GM19452 (cell line): ENCODE measurements around the gene GPR157.

ENCODE experiments used
- ATAC-seq: cut with Tn5 transposase; IDR thresholded peaks from one replicate; pipeline ENCODE4 v1.9.1; 2021; ENCODE audit not compliant: unreplicated experiment

The GPR157 gene

DNA sequence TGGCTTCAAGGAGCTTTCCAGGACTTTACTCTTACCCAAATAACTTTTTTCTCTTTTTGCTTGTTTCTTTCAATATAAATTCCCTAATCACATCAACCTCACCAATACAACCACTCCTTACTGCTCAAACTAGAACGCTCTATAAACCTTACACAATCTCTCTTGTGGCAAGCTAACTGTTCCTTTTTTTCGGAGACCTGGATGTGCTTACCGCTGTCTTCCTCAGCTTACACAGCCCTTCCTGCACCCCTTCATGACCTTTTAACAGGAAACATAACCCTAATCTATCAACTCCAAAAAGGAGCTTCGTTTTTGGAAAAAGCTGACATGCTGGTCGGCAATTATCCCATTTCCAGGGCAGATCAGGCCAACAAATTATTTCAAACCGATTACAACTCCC lies 35.3 kb downstream of the GPR157 start:
- no peak for ATAC-seq

DNA sequence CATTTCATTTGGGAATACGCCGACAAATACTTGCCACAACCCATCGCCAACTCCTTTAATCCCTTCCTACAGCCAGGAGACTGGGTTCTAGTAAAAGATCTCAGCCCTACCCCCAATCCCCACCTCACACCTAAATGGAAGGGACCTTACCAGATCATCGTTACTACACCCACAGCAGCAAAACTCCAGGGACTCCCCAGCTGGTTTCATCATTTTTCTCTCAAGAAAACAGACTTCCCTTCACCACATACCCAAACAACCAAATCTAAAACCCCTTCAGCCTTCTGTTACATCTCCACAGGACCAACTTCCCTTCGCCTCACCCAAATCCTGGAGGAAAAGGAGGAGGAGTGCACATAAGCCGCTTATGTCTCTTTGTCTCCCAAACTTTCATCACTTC lies 35.8 kb downstream of the GPR157 start:
- ATAC-seq = no peak

DNA sequence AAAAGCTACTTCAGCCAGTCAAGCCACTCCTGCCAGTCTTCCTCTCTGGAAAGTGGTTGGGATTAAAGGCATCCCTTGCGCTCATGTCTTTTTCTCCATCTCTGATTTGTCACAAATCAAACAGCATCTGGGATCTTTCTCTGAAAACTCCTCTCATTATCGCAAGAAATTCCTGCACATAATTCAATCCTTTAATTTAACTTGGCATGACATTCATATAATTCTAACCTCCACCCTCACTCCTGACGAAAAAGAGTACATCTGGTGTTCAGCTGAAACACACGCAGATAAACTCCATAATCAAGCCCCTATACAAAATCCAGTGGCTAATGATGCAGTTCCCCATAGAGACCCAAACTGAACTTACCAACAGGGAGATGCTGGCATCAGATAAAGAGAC lies 40.1 kb downstream of the GPR157 start:
- no peak for ATAC-seq

DNA sequence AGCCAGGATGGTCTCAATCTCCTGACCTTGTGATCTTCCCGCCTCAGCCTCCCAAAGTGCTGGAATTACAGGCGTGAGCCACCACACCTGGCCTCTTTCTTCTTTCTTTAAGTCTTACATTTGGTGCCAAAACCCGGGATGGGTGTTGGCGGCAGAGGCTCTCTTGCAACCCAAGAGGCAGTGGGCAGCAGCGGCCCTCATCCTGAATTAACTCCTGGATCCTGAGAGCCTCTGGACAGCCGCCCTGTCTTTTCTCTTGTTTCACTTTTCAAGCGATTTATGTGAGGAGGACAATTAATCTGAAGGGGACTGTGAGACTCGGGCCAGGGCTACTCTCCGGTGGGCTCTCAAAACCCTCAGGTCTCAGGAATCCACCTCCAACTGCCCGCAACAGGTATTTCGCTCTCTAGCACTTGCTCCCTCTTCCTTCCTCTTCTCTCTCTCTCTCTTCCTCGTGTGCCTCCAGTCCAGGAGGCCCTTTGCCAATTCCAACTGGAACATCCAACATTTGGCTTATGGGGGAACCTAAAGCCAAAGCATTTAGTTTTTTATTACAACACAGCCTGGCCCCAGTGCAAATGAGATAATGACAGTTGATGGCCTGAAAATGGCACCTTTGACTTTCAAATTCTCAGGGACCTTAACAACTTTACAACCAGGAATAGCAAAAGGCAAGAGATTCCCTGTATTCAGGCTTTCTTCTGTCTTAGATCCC lies 41.3 kb downstream of the GPR157 start:
- ATAC-seq = no peak

DNA sequence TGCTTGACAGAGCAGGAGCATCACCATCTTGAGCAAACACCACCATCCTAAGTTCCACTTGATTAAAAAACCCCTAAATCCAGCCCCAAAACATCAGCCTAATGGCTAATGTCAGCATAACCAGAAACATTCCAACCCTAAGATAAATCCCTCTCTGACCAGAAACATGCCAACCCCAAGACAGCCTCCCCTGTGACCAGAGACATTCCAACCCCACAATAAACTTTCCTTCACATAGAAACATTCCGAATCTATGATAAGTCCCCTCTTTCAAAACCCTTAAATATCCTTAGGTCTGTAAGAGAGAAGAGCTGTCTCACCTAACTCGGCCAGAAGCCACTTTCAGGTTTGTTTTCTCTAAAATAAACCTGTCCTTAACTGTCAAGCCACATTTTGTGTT lies 42.1 kb downstream of the GPR157 start:
- no peak for ATAC-seq

DNA sequence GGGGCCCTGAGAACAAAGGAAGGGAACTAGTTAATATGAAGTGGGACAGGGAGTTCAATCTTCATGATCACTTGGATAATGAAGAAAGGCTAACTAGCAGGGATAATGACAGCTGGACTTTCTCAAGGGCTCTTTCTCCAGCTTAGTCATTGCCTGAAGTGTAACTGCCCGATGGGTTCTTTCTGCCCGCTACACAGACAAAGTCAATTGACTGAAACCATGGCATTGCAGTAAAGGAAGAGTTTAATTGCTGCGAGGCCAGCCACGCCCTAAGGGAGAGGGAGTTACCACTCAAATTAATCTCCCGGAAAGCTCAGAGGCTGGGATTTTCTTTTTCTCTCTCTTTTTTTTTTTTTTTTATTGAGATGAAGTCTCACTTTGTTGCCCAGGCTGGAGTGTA lies 42.9 kb downstream of the GPR157 start:
- no peak for ATAC-seq

DNA sequence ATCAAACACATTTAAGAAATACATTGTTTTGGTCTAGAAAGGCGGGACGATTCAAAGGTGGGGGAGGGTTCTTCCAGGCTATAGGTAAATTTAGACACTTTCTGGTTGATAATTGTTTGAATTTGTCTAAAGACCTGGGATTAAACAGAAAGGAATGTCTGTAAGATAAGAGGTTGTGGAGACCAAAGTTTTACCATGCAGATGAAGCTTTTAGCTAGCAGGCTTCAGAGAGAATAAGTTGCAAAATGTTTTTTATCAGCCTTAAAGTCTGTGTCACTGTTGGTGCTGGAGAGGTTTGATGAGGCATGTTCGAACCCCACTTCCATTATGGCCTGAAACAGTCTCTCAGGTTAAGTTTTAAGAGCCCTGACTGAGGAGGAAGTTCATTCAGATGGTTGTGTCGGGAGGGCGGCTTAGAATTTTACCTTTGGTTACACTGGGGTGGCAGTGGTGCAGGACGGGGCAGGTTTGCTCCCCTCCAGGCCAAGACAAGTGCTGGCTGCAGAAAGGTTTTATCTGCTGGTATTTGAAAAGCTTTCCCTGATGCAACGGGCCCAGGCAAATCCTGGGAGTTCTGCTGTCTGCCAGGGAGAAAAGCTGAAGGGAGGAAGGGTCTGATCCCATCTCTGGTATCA lies 43.5 kb downstream of the GPR157 start:
- no peak for ATAC-seq

DNA sequence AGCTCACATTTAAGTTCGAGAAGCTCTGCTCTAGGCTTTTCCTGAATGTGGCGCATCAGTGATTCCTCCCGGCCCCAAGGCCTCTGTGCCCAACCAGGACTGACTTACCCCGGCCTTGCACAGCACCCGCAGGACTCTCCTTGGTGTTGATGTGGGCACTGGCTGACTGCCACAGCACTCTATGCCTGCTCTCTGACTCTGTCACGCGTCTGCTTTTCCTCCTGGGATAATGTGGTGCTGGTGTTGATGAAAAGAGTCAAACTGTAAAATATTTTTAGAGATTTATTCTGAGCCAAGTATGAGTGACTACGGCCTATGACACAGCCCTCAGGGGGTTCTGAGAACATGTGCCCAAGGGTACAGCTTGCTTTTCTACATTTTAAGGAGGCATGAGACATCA lies 44.0 kb downstream of the GPR157 start:
- no peak for ATAC-seq

DNA sequence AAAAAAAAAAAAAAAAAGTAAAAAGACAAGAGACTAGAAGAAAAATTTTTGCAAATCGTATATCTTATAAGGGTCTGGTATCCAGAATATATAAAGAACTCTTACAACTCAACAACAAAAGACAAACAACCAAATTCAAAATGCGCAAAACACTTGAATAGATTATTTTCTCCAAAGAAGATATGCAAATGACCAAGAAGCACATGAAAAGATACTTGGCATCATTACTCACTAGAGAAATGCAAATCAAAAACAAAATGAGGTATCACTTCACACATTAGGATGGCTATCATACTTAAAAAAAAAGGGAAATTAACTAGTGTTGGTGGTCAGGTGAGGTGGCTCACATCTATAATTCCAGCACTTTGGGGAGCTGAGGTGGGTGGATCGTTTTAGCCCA lies 47.4 kb downstream of the GPR157 start:
- no peak for ATAC-seq

DNA sequence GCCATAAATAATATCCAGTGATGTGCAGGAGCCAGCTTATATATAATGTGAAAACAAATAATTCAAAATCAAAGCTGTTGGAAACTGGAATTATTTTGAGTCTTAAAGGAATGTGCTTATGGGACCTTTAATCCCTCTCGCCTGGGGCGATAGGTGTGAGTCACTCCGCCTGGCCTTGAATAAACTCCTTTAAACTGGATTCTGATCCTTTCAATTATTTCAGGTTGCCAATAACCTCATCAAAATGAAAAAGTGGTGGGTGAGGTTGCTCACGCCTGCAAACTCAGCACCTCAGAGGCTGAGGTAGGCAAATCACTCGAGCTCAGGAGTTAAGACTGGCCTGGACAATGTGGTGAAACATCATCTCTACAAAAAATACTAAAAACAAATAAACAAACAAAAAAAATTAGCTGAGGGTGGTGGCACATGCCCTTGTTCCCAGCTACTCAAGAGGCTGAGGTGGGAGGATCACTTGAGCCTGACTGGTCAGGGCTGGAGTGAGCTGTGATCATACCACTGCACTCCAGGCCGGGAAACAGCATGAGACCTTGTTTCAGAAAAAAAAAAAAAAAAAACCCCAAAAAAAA lies 48.1 kb downstream of the GPR157 start:
- ATAC-seq = no peak

DNA sequence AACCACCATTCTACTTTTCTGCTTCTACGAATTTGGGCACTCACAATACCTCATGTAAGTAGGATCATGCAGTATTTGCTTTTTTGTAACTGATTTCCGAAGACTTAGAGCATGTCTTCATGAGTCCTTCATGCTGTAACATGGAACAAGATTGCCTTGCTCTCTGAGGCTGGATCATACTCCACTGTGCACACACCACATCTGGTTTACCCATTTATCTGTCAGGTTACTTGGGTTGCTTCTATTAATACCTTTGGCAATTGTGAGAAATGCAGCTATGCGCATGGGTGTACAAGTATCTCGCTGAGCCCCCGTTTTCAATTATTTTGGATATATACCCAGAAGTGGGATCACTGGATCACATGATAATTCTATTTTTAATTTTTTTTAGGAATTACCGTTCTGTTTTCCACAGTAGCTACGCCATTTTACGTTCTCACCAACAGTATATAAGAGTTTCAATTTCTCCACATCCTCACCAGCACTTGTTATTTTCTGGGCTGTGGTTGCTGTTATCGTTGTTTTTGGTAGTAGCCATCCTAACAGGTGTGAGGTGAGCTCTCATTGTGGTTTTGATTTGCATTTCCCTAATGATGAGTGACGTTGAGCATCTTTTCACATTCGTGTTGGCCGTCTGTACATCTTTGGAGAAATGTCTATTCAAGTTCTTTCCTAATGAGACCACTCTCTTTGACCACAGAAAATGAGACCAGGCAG lies 48.8 kb downstream of the GPR157 start:
- ATAC-seq = no peak

DNA sequence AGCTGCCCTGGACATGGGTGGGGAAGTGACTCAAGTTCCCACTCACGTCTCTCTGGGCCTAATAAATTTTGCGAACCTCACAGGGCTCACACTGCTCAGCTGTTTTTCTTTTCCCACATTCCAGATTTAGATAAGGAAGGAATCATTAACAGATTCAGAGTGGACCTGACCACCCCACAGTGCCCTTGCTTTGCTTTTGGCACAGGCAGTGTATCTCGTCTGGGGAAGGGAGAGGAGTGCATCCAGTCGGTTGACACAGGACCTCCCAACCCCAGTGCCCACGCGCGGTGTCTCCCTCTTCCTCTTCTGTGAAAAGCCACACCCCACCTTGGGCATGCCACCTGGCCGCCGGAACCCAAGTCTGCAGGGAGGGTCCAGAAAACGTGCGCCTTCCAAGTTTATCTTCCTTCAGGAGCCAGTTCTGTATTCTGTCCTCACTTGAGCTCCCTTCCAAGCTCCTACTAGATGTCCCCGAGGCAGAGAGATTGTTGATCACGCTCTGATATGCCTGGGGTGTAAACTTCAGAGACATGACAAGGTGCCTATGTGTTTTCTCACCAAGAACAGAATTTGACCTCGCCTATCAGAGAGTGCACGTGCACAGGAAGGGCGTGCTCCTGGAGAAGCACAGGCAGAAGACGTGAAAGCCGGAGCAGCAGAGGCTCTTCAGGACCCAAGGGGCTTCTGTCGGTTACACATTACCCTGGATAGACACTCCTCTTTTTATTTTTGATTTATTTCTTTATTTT lies 50.0 kb downstream of the GPR157 start:
- ATAC-seq = no peak

DNA sequence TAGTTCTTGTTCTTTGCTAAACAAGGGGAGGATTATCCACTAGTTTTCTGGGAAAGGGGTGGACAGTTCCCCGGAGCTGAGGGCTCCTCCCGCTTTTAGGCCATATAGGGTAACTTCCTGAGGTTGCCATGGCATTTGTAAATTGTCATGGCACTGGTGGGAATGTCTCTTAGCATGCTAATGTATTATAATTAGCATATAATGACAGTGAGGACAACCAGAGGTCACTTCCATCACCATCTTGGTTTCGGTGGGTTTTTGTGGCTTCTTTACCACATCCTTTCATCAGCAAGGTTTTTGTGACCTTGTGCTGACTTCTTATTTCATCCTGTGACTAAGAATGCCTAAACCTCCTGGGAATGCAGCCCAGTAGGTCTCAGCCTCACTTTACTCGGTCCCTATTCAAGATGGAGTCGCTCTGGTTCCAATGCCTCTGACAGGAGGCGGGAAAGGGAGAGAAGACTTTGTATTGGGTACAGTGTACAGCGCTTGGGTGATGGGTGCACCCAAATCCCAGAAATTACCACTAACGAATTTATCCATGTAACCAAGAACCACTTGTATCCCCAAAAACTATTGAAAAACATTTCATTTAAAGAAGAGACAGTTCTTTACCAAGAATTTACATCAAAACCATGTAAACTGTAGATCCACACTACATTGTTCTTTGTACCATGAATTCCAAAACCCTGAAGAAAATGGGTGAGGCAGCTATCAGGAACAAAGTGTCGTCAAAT lies 50.7 kb downstream of the GPR157 start:
- ATAC-seq = no peak

DNA sequence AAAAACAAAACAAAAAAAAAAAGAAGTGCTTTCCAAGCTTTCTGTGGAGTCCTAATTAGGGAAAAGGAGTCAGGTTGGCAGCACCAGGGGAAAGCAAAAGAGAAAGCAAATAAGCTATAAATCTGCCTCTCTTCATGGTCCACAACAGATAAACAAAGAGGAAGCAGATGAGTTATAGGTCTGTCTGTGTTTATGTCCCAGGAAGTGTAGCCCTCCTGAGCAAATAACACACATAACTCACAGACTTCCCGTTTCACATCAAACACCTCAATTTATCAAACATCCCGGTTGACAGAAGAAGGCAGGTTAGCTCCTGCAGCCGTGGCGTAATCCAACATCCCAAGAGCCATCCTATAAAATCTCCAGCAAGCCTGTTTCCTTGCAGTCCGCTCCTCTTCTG lies 53.9 kb downstream of the GPR157 start:
- ATAC-seq = no peak

DNA sequence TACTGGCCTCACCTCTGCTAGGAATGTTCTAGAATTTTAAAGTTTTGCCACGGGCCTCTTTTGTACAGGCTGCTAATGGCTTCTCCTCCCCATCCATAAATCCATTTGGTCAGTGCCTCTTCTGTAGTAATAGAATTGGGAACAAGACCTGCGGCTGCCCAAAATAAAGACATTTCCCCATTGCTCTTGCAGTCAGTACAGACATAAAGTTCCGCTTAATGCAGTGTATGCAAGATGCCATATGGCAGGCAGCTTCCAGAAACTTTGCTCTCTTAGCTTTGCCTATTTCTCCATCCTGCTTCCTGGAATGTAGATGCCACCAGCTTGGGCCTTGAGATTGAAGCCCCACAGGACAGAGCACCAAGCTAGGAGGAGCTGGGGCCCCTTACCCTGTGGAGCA lies 55.8 kb downstream of the GPR157 start:
- no peak for ATAC-seq

DNA sequence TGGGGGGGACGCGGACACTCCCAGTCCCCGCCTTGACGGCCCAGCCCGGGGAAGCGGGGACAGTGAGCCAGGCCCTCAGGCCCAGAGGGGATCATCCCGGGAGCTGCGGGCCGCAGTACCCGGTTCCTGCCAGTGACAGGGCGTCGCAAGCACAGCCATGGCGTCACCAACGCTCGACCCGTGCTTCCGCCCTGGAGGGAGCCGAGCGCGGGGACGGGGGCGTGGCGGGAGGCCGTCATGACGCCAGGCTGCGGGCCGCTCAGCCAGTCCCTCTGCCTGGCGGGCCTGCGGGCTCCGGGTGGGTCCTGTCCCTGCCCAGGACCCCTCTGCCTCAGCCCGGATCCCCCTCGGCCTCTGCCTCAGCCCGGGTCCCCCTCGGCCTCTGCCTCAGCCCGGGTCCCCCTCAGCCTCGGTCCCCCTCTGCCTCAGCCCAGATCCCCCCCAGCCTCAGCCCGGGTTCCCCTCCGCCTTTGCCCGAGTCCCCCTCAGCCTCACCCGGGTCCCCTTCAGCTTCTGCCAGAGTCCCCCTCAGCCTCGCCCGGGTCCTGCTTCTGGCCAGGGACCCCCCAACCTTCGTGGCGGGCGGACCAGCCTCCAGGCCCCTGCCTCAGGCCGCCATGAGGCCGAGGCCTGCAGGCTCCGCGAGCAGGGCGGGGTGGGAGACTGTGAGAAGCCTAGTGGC lies 57.2 kb downstream of the GPR157 start:
- ATAC-seq = no peak

DNA sequence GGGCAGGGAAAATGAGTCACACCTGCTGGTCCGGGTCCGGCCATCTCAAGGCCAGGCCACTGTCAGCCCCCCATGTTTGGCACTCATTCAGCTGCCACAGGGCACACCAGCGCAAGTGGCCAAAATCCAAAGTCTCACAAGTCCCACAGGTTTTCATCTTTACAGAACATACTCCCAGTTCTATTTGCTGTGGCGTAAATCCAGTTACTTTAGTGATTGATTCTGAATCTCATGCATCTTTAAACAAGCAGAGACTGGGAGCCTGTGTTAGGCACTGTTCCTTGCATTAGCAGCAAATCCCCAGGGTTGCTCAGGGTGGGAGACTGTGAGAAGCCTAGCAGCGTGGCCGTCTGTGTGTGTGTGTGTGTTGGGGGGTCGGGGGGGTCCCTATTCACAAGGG lies 58.4 kb downstream of the GPR157 start:
- no peak for ATAC-seq

DNA sequence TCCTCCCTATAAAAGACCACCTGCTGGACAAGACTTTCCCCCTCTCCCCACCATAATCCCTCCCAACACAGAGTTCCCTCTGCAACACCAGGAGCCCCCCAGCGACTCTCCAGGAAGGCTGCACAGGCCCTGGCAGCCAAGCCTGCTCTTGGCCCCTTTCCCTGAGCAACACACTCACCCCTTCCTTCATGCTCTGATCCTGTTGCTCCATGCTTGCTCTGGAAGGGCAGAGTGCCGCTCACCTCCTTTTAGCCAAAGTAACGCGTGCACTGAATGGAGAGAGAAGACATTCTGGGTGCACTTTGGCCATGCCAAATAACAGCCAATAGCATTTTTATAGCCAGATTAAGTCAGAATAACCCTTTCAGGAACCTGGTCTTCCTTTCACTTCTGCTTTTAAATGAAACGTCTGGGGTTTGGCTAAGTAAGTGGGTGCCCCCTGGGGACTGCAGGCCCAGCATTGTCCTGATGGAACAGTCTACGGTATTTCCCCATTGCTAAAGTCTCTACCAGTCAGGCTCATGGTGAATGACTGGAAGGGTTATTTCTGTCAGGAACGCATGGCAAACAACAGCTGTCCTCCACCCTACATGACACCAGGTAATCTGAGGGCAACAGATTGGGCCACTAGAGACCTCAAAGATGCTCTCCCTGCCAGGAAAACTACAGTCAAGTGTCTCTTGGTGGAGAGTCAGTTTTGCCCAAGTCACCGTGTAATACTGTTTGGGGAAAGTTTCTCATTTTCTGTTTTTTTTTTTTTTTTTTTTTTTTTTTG lies 59.4 kb downstream of the GPR157 start, which contains the start of gene SLC2A5:
Gene SLC2A5 (minus strand): TSS at position 310 of the 775 bp plus-strand sequence. CDS start 99 bp downstream, at position 211.
- ATAC-seq = peak; percentile 87

DNA sequence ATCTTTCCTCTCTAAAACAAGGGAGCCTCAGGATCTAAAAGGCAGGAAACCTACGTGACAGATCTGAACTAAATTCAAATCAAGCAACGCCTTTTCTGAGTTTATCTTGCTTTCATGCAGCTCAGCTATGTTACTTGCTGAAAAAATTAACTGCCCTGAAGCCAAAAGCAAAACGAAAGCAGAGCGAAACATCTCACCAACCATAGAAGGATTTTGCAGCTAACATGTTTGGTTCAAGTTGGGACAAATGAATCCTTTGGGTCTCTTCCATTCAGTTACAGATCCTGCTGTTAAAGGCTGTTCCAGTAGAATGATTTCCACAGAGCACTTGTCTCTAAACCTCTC lies 59.9 kb downstream of the GPR157 start:
- peak; percentile 4 for ATAC-seq
